ENCODE results near the gene CTNNBL1.

- no peak for TF ChIP-seq EGR1 (IDR thresholded peaks at IDR 0.05; ENCODE audit: low read depth)
- no peak for TF ChIP-seq CTCF (IDR thresholded peaks at IDR 0.05 in 2 of 3, conservative IDR thresholded peaks at IDR 0.05 in 1 of 3; ENCODE audit: borderline replicate concordance in 1 of 3, insufficient read depth in 1 of 3, low read depth in 2 of 3, low read length in 2 of 3)
- TF ChIP-seq SIN3A (IDR thresholded peaks at IDR 0.05; ENCODE audit: low read depth) = no peak
- TF ChIP-seq POLR2A (IDR thresholded peaks at IDR 0.05; ENCODE audit: borderline replicate concordance, extremely low read depth, insufficient read depth, insufficient read length) = no peak
- TF ChIP-seq ZBTB33 (IDR thresholded peaks at IDR 0.05; ENCODE audit: extremely low read depth, insufficient replicate concordance, low read length) = no peak
- TF ChIP-seq RAD21 (IDR thresholded peaks at IDR 0.05; ENCODE audit: low read depth) = no peak
Measured at GRCh38 chr20:37901240-37901639, 207.4 kb downstream of the CTNNBL1 start.

All from HCT116 (cell line).